ENCODE measurements around the gene CASP9.

- no peak for TF ChIP-seq CTCF (IDR thresholded peaks at IDR 0.05; ENCODE audit: insufficient read depth, low read depth, low read length)
- no peak for TF ChIP-seq EZH2 (IDR thresholded peaks at IDR 0.05; ENCODE audit: insufficient read depth, low read length)
Measured at GRCh38 chr1:15479654-15480347, 44.2 kb downstream of the CASP9 start.
